ENCODE data around the gene DCPS.
A peak's percentile ranks its signal among the peaks of the same experiment; 100 is the strongest.
"Not testable (repeated sequence)": the region's sequence is repeated elsewhere in the genome, so short reads cannot be mapped to it uniquely, and the experiment has no call there.

Gene DCPS, protein sequence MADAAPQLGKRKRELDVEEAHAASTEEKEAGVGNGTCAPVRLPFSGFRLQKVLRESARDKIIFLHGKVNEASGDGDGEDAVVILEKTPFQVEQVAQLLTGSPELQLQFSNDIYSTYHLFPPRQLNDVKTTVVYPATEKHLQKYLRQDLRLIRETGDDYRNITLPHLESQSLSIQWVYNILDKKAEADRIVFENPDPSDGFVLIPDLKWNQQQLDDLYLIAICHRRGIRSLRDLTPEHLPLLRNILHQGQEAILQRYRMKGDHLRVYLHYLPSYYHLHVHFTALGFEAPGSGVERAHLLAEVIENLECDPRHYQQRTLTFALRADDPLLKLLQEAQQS

DNA sequence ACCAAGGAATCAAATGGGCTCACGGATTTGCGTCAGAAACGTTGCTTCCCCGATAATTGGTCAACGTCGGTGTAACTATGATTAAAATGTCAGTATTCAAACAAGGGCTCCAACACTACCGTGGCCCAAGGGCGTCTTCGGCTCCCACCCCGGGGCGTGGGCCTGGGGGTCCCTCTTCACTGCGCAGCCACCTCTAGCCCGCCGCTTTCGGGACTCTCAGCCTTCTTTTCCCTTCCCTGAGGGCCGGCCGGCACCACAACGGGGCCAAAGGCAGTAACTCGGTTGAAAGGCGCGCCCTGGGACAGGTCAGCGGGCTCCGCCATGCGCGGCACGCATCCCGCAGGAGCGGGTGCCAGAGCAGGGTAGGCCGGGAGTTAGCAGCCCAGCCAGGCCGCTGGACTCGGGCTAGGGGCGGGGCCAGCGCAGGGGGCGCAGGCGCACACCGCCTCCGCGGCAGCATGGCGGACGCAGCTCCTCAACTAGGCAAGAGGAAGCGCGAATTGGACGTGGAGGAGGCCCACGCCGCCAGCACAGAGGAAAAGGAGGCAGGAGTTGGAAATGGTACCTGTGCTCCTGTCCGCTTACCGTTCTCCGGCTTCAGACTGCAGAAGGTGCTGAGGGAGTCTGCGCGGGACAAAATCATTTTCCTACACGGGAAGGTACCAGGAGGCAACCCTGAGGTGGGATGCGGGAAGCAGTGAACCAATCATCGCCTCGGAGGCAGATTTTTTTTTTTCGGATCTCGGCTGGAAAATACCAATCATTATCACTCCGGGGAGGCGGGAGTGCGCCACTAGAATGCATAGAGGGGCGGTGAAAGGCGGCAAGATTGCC lies at the start of gene DCPS:
DCPS (plus strand) TSS at position 438 of the 834 bp plus-strand sequence; CDS start at position 459, 21 bp downstream.
- peak; percentile 85 to 86 for DNase-seq (ENCODE audit: low read depth in 2 of 2)

DNA sequence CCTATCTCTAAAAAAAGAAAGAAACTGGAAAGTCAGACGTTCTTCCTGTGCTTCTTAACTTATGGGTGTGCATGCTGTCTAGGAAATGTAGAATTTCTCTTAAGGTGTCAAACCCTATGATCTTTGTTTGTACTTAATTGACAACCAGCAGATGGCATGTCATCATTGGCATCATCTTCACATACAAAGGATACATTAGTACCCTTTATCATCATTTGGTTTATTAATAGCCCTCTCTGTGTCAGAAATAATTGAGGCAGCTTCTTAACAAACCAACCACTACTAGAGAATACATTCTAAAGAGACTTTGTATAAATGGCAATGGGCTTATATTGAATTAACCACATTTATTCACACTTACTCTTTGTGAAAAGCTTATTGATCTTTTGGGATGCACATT lies 49.0 kb upstream of the DCPS start:
- no peak for DNase-seq (ENCODE audit: low read depth in 2 of 2)

DNA sequence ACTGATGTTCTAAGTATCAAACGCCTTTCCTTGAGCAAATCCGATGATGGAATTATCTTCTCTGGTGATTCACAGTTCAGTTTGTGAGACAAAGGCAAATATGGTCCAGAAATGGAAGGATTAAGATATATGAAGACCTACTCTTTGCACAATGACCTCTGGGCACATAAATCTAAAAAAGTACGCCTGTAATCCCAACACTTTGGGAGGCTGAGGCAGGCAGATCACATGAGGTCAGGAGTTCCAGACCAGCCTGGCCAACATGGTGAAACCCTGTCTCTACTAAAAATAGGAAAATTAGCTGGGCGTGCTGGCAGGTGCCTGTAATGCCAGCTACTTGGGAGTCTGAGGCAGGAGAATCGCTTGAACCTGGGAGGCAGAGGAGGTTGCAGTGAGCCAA lies 48.4 kb upstream of the DCPS start:
- not testable (repeated sequence) for DNase-seq (ENCODE audit: low read depth in 2 of 2)

DNA sequence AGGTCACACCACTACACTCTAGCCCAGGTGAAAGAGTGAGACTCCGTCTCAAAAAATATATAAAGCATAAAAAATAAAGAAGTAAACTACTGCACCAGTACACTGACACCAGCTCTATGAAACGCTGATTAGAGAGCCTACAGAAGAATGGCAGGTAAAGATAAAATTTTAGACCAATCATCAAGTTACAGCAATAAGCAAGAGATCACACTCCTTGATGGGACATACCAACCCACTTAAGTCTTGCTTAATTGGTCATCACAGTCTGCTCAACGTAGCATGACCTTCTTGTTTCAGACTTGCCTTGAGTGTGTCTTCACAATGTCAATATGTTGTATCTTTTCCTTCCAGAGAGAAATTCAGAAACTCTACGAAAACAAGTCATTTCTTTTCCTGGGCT lies 47.6 kb upstream of the DCPS start:
- no peak for DNase-seq (ENCODE audit: low read depth in 2 of 2)

DNA sequence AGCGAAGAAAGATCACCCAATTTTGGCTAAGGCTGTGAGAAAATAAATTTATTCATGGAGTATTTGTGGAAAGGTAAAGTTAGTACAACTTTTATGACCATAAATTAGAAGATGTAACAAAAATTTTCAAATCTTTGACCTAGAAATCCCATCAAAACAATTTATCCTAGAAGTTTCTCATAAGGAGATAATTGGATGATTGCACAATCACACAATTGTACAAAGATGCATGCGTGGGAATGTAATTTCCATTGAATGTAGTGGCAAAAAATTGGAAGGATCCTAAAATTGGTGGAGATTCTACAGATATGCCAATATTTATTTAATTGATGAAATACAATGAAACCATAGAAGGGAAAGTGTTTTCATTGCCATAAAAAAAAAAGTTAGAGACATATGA lies 46.7 kb upstream of the DCPS start:
- no peak for DNase-seq (ENCODE audit: low read depth in 2 of 2)

DNA sequence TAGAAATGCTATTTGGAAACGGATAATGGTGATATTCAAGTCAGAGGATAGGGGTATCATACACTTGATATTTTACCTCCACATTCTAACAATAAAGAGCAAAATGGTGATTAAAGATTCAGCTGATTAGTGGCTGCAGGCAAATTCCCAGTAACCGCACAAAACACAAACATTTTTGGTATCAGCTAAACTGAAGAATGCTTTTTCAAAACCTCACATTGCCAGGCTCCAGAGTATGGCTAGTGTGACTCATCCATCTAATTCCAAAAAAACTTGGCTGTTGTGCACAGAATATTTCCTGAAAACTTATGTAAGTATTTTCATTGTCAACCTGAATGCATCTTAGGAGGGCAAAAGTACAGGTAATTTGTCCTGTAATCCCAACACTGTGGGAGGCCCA lies 46.1 kb upstream of the DCPS start:
- DNase-seq (ENCODE audit: low read depth in 2 of 2) = no peak

DNA sequence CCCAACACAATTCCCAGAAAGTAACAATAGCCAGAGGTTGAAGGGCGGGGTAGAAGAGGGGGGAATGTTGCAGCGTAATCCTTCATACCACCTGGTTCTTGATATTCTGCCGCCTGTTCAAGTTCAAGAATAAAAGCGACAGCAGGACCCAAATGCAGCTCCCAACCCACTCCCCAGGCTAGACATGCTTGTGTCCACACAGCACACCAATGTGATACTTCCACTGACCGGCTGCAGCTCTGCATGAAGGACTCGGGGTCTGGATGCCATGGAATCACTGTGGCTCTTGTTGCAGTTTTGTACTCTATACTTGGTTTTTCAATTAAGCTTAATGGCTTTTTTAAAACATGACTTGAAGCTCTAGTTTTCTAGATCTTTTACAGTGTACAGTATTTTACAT lies 41.6 kb upstream of the DCPS start:
- no peak for DNase-seq (ENCODE audit: low read depth in 2 of 2)

DNA sequence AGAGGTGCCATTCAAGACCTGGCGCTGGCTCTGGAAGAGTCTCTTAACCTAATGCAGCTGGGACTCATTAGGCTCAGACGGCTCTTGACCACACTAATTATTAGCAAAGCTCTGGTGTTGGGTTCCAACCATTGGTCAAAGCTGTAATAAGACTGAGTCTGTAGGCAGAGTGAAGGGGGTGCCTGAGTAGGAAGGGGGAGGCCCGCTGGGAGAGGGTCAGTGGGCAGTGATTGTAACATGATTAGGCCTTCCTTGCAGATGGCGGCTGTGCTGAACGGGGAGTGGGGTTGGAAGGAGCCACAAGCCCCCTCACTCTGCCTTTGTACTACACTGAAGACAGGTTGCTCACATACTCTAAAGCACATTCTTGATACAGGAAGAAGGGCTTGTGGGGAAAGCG lies 40.4 kb upstream of the DCPS start:
- no peak for DNase-seq (ENCODE audit: low read depth in 2 of 2)

DNA sequence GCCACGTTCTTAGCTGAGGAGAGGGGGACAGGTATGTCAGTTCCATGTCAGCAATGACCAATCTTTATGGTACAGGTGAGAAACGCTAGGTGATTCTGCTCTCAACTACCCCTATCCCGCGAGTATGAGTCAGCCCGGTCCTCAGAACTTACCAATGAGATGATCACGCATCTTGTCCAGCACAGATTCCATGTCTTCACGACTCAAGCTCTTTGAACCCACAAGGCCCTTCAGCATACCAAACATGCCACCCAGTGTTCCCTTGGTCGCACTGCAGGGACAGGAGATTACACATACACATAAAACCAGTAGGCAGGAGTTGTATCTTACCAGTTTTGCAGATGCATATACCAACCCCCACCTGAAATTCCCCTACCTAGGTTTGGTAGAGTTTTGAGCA lies 38.0 kb upstream of the DCPS start:
- DNase-seq (ENCODE audit: low read depth in 2 of 2) = no peak

DNA sequence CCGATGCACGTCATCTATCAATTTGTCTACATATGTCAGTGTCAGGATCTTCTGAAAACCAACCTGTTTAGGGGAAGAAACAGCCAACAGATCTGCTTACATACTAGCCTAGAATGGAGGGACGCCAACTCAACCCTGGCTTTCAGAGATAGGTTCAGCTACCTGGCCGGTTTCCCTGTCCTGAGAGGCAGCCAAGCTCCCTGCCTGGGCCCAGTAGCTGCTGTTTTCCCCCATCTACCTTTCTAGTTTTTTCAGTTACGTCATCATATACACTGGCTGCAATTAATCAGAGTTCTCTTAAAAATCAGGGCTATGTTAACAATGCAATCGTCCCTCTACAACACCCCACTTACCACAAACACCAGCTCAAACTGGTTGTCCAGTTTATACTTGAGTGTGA lies 36.2 kb upstream of the DCPS start:
- no peak for DNase-seq (ENCODE audit: low read depth in 2 of 2)

DNA sequence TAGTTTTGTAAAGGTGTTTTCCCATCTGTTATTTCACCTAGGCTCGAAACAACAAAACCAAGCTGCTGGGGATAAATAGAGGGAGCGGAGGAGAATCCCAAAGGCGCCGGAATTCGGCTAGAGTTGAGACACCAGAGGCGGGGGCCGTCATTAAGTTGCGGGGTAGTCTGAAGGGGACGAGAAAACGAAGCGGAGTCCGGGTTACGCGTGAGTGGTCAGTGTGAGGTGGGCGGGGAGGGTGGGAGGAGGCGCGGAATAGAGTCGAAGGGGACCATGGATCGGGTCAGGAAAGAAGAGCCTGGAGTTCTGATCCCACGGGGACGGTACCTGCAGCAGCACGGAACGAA lies 35.5 kb upstream of the DCPS start:
- DNase-seq (ENCODE audit: low read depth in 2 of 2) = no peak

DNA sequence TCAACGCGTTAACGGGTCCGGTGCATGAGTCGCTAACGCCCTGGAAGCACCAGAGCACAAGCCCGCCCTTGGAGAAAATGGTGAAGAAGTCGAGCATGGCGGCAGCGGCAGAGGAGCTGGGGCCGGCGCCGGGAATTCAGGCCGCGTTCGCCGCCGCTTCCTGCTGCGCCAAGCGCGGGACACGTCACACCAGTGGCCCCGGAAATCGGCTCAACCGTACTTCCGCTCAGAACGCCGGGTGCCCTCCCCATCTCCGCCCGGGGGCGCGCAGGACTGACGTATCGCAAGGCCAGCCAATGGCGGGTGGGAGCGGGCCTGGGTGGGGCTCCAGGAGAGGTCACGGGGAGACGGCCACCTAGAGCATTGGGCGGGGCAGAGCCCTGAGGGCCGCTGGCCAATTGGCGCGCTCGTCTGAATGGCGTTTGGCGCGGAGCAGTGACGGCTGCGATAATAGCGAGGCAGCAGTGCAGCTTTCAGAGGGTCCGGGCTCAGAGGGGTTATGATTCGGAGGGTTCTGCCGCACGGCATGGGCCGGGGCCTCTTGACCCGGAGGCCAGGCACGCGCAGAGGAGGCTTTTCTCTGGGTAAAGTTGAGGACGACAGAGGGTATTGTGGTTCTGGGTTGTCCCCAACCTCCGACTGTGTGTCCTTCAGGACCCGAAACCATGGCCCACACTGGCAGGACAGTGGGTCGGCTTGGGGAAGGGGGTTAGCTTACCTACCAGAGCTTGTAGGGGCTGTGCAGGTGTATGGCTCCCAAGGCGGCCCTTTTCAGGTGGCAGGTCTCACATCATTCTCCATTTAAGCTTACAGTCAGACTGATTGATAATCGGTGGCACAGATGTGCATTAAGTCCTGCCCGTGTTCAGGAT lies 34.9 kb upstream of the DCPS start, which contains the start of the genes FOXRED1 and SRPRA:
FOXRED1 (plus strand) TSS at position 447 of the 872 bp plus-strand sequence; CDS start at position 500, 53 bp downstream.
SRPRA (minus strand) TSS at position 188 of the 872 bp plus-strand sequence; CDS start at position 97, 91 bp downstream.
- peak; percentile 100 for DNase-seq (ENCODE audit: low read depth in 2 of 2)

DNA sequence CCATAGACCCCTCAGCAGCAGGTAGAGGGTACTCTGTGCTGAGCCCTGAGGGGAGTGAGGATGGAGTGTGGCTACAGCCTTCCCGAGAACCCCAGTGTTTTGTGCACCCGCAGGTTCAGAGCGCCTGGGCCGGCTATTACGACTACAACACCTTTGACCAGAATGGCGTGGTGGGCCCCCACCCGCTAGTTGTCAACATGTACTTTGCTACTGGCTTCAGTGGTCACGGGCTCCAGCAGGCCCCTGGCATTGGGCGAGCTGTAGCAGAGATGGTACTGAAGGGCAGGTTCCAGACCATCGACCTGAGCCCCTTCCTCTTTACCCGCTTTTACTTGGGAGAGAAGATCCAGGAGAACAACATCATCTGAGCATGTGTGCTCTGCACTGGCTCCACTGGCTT lies 26.5 kb upstream of the DCPS start:
- DNase-seq (ENCODE audit: low read depth in 2 of 2) = no peak

DNA sequence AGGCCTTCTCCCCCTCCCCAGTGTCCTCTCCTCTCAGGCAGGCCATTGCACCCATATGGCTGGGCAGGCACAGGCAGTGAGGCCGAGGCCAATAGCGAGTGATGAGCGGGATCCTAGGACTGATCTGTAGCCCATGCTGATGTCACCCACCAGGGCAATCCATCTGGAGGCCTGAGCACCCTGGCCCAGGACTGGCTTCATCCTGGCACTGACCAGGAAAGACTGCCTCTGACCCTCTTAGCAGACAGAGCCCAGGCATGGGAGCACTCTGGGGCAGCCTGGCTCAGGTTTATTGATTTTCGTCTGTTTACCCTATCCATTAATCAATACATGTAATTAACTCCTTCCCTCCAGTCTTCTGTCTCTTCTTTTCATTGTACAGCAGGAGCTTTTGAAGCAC lies 26.1 kb upstream of the DCPS start:
- no peak for DNase-seq (ENCODE audit: low read depth in 2 of 2)

DNA sequence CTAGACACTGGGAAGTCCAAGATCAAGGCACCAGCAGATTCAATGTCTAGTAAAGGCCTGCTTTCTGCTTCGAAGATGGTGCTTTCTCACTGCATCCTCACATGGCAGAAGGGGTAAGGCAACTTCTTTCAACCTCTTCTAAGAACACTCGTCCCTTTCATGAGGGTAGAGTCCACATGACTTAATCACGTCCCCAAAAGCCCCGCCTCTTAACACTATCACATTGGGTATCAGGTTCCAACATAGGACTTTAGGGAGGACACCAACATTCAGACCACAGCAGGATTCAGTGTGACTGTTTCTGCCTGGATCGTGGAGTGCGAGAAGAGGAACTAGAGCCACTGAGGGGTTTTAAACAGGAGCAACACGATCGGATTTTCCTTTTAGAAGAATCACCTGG lies 24.7 kb upstream of the DCPS start:
- DNase-seq (ENCODE audit: low read depth in 2 of 2) = no peak

DNA sequence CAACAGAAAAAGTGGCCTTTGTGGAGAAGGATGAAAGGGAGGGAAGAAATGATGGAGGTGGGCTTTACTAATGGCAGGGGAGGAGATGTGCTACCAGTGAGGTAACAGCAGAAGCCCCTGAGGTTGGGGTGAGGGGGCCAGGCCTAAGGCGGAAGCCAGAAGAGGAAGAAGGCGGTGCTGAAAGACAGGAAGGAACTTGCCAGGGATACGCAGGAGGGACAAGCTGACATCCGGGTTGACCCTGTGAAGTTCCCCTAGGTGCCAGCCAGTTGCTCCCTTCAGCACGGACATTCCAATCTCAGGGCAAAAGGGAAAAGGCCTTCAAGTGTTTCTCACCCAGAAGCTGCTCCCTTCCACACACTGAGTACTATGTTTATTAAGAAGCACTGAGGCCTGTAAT lies 23.3 kb upstream of the DCPS start:
- DNase-seq (ENCODE audit: low read depth in 2 of 2) = no peak

DNA sequence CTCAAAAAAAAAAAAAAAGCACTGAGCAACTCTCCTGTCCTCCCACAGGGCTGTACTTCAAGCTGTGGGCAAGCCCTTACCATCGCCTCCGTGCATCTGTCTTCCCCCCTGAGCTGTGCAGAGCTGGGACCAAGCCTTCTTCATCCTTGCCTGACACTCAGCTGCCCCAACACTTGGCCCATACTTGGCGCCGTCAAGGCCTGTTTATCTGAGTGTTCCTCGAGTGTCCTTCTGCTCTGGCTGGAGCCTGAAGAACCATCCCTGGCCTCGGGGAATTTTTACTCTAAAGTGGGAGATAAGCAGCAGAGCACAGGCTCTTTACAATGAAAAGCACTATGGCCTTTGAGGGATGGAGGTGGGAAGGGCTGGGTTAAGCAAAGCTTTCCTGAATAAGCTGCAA lies 22.6 kb upstream of the DCPS start:
- no peak for DNase-seq (ENCODE audit: low read depth in 2 of 2)

DNA sequence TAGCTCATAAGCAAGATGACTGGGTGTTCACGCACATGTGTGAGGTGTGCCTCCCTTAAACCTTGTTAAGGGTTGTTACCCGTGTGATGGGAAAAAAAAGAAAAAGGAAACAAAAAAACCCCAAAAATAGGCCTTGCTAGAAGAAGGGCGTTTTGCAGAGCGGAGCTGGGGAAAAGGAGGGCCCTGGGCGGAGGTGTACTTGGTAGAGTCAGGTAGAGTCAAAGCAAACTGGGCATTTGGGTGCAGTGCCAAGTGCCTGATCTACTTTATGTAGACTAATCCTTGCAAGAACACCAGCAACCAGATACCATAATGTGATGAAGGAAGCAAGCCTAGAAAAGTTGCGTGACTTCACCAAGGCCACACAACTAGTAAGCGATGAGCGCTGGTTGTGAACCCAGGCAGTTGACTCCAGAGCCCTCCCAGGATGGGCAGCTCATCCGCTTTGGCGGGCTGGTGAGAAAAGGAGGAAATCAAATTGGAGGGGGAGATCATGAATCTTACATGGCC lies 22.1 kb upstream of the DCPS start:
- DNase-seq (ENCODE audit: low read depth in 2 of 2) = no peak

DNA sequence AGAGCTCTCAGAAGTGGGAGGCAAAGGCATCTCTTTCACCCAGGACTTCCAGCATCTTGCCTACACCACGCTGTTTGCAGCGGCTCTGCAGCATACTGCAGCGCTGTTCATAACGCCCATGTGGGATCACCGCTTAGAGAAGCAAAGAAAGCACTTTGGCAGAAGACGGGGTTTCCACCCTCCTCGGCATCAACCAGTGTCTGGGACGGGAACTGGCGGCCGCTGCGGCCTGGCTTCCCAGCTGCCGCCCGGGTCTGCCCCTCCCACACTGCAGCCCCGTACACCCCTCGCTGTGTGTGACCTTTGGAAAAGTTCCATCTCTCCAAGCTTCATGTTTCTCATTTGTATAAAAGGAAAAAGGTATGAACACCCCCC lies 21.5 kb upstream of the DCPS start:
- DNase-seq (ENCODE audit: low read depth in 2 of 2) = no peak

DNA sequence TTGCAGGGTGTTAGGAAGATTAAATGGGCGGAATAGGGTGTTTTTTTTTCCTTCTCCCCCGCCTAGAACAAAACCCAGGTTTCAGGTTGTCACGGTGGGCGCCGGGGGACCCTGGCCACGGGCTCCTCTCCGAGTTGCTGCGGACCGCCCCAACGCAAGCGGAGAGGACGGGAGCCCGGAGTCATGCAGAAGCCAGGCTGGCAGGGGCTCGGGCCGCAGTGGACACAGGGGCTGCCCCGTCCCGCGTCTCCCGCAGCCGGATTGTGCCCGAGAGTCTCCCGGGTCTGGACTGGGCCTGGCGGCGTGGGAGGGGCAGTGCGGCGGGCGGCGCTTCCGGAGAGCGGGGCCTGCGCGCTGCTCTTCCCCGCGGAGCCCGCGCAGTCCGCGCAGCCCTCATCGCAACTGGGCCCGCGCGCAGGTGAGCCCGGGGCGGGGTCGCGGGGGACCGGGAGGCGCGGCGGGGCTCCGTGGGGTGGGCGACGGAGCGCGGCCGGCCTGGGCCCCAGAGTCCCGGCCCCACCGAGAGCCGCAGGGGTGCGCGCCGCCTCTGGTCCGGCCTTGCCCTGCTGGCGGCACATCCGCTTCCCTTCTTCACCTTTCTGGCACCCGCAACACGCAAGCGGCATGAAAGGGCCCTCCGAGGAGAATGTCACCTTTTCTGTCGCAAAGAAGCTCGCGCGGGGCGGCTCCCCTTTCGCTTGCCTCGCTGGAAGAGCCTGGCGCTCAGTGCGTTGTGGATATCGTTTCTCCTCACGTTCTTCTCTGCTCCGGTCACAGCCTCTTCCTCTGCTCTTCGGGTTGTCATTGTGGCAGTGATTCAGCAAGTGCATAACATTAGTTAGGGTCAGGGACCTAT lies 20.9 kb upstream of the DCPS start, which contains the start of gene TIRAP:
TIRAP (plus strand) TSS at position 358 of the 856 bp plus-strand sequence. CDS start 7,802 bp downstream, outside the sequence.
- DNase-seq (ENCODE audit: low read depth in 2 of 2) = peak; percentile 28 to 34

DNA sequence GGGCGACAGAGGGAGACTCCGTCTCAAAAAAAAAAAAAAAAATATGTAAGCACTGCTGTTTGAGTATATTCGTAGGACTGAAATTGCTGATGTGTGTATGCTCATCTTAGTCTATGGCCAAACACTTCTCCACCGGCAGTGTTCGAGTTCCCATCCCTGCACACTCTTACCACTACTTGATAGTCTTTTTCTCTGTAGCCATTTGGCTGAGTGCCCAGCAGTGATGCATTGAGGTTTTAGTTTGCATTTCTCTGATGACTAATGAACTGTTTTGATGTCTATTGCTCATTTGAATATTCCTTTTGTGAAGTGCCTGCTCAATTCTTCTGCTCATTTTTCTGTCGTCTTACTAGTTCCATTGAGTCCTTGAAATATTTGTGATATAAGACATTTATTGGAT lies 19.0 kb upstream of the DCPS start:
- DNase-seq (ENCODE audit: low read depth in 2 of 2) = peak; percentile 72
